UCSD-AML1 (cell line): ENCODE measurements around the gene TTC6.

Experiments
- DNase-seq: peaks from one replicate; lab custom pipeline; 2025; ENCODE audit not compliant: unreplicated experiment; lab: John Stamatoyannopoulos, UW

TTC6 gene

GRCh38 chr14:37585971-37586796, 9.2 kb upstream of the TTC6 start:
- no peak for DNase-seq

DNA sequence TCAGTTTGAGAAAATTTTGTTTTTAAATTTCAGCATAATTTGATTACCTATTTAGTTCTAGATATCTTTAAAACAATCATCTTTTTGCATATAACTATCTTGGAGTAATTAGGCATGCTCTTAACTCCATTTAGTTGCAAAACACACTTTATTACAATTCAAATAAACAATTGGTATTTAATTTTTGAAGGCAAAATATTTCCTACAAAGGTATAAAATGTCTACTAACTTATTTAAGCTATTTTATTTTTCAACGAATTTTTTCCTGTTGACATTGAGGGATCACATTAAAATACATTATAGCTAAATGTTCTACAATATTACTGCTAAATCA, 8.7 kb upstream of the TTC6 start:
- DNase-seq: no peak

- no peak for DNase-seq
These were observed 8.2 kb upstream of the TTC6 start for GRCh38 chr14:37587131-37587803.

DNA sequence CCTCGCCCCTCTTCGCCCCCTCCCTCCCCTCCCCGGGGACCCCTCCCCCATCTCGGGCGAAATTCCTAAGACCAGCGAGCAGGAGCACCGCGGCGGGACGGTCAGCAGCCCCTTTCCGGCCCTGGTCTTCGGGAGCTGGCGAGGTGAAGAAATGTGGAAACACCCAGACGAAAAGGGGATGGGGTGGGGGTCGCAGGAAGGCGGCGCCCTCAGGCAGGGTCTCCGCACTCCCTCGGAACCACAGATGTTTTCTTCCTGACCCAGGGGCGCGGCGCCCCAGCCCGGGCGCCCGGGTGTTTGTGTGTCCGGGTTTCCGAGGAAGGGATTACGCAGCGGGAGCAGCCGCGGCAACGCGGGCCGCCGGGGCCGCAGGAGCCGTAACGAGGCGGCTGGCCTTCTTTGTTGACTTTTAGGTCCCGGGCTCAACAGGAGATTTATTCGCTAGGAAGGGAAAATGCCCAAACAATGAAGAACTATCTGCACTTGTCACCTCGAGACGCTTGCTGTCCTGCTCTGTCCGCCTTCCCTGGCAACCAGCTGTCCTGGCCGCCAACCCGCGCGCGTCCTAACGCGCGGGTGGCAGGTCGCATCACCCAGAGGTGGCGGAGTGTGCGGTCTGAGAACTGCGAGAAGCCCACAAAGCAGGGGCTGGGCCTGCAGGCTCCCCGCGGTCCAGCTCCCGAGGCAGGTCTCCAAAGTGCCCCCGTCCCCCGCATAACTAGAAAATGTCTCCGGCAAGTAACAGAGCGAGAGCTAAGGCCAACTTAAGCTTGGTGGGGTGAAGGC, 7.4 kb upstream of the TTC6 start:
- no peak for DNase-seq

DNA sequence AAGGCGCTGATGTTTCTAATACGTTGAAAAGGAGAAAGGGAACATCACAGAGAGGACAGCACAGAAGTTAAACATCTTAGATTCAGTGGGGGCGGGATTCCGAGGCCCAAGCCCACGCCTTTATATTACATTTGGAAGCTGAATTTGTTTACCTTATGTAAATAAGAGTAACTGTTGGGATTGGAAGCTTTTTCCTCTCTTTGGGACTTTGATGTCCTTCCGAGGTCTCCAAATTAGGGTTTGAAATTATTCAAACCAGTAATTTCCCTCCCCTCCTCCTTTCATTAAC, 6.8 kb upstream of the TTC6 start:
- no peak for DNase-seq

DNA sequence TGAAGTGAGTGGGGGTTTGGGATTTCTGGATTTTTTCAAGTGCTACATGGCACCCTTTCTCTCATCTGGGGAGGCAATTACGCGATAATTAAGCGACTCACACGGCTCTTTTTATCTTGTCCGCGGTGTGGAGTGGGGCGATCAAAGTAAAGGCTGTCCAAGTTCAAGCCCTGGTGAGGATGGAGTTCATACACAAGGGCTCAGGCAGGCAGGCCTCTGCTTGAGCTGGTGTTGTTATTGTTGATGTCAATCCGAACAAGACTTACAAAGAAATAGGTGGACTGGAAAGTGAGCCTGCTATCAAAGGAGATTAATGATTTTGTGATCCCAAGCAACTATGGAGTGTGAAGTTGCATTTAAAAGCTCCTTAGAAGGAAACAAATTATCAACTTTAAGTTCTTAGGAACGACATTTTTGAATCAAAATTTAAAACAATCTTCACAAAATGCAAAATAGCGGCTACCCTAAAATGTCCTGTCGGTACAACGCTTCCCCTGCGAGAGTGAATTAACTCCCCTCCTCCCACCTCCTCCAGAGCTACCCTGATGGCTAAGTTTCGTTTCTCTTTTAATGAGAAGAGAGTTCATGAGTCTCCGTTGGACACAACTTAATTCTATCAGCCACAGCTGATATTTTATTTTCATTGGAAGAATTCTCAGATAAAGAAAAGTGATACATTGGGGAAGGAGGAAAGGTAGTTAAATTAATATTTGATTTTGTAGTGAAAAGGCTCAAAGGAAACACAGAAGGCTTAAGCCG, 6.3 kb upstream of the TTC6 start:
- DNase-seq: no peak

GRCh38 chr14:37589715-37590427, 5.6 kb upstream of the TTC6 start:
- no peak for DNase-seq

DNA sequence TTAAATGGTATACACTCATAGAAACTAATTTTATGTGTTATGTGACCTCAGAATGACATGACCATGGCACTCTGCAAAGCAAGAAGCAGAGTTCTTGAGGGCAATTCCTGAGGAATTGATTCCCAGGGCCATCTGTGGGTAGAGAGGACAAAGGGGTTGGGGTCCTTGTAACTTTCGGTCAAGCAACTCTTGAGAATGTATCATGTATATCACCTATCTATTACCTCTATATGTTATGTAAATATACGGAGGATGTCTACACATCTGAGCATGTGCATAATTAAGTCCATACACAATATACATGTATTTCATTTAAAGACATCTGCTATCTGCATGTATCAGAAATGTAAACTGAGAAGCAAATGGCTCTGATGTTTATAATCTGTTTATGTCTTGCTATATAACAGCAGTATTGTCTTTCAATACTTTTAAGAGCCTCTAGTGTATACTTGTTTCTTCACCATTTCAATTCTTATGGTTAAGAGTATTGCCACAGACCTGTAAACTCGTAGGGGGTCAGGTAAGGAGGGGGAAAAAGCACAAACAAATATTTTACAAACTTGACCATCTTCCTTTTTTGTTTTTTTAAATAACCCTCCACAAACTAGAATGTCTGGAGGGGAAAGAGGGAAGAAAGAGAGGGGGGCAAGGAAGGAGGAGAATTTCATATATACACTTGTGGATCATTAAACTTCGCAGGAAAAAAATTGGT, 4.8 kb upstream of the TTC6 start:
- no peak for DNase-seq

DNA sequence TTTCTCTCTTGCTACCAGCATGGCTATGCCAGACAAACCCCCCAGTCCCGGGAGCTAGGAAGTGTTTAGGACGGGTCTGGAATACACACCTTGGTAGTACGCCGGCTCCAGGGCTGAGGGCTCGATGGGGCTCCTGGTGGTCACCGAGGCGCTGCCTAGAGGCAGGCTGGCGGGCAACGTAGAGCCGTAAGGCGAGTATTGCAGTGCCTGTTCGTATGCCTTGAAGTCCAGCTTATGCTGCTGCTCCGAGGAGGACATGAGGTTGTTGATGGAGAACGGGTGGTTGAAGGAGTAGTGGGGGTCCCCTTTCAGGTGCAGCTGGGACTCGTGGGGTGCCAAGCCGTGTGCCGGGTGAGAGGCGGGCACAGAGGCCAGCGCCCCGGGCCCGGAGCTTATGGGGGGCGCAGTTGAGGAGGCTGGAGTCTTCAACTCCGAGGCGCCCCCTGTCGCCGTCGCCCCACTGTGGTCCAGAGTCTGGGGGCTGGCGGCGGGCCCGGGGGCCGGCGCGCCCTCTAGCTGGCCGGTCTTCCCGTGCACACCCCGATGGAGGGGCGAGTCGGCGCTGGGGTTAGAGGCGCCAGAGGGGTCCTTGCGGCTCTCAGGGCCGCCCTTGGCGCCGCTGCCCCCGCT, 4.0 kb upstream of the TTC6 start:
- no peak for DNase-seq

DNA sequence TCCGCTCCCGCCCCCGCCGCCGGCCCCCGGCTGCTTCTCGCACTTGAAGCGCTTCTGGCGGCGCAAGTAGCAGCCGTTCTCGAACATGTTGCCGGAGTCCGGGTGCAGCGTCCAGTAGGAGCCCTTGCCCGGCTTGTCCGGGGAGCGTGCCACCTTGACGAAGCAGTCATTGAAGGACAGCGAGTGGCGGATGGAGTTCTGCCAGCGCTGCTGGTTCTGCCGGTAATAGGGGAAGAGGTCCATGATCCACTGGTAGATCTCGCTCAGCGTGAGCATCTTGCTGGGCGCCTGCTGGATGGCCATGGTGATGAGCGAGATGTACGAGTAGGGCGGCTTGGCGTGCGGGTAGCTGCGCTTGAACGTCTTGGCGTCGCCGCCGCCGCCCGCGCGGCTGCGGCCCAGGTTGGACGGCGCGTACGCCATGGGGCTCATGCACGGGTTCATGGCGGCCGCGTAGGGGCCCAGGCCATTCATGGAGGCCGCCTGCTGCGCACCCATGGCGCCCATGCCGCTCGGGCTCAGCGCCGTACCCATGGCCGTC, 3.4 kb upstream of the TTC6 start:
- no peak for DNase-seq

- DNase-seq: no peak
These were observed 2.7 kb upstream of the TTC6 start for GRCh38 chr14:37592482-37593408.

DNA sequence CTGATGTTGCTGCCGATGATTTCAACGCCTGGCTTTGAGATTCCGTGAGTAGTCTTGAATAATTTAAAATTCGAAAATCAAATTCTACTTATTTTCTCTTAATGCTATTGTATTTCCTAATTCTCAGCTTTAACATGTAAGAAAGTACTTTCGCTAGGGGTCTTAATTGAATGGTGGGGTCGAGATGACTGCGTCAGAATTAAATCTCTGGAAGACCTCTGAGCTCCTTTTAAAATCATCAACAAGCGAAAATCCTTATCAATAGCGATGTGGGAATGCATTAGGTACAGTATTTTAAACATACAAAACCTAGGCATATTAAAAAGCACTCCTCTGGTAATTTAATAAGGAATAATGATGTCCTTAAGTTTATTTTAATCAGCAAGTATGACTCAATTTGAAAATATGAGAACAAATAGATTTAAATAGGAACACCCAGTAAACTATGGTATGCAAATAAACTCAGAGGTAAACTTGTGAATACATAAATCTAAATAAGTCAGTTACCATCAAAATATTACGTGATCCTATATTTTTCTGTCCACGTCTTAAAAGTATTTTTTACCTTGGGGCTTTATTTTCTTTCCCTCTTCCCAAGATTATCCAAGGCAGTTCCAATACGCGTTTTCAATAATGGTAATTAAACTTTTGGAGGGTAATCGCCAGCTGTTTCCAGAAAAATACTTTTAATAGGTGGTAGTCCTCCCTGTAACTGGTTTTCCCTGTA, 1.8 kb upstream of the TTC6 start:
- no peak for DNase-seq

- peak; percentile 13 for DNase-seq
These were observed 1.0 kb upstream of the TTC6 start for GRCh38 chr14:37594238-37594970.

- peak; percentile 12 for DNase-seq
These were observed 586 bp downstream of the TTC6 start for GRCh38 chr14:37595809-37596621.

DNA sequence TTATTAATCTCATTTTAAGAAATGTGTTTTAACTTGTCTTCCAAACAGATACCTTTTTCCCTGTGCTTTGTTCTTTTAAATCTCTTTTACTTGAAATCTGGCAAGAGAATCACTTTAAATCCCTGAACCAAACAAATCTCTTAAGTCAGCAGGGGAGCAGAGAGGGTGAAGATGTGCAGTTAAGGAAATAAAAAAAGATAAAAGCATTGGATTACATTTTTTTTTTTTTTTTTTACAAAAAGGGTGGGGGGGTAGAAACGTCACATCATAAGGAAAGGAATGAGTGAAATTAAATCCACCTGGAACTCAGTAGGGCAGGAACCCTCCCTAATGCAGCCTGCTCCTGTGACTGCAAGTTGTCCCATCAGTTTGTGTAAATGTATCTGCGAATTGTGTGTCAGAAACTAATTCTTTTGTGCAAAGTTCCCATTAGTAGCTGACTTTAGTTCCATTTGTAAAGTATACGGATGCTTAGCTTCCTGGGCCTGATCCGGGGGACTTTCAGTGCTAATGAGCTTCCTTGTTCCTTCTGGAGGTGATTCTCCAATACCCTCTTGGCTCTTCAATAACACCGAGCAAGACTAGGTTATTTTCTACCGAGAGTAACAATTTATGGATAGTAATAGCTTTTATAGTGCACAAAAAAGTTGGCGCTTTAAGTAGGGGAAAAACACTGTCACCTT, 1.5 kb downstream of the TTC6 start:
- DNase-seq: no peak

DNA sequence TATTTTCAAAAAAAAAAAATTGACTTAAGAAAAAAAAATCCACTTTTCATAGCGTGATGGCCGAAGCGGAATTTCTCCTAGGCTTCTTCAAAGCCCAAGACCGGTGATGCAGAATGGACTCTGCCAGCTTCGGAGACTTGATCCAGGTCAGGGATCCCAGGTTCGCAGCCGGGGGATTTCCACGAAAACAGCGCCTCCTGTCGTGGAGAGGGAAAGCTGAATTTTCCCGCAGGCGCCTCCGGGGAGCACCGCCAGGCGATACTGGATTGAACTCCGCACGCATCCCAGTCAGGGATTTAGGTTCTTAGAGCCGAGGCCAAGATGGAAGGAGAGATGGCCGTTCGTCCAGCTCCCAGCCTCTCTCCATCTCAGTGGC, 2.1 kb downstream of the TTC6 start:
- DNase-seq: no peak
